Uterus (tissue), 4 donors: Measurements from ENCODE around the gene BCAM. TPM values are rescaled to one million over a fixed set of nuclear protein-coding genes. Genes with fewer than 3 reads are reported as not detected.
A peak's percentile ranks its signal among the peaks of the same experiment; 100 is the strongest.

Experiments
- DNase-seq, 2 donors: peaks; one replicate each; pipeline ENCODE4 v3.0.0-alpha.2; 2019 to 2020
- H3K27ac ChIP-seq, 2 donors: fragments of 200-600 bp; sonication (generic); 1 replicate in 1 of 2; 2 replicates in 1 of 2; pipeline ENCODE4 v1.5.1; 2016 to 2018
- H3K27me3 ChIP-seq, 2 donors: fragments of 200-600 bp; sonication (generic); one replicate each; pipeline ENCODE4 v1.5.1; 2018 to 2019; ENCODE audit warnings: control low read depth in 1 of 2
- H3K36me3 ChIP-seq, 2 donors: fragments of 200-600 bp; sonication (generic); one replicate each; pipeline ENCODE4 v1.5.1; 2019; ENCODE audit warnings: control low read depth in 1 of 2
- H3K4me1 ChIP-seq, 2 donors: fragments of 200-600 bp; sonication (generic); one replicate each; pipeline ENCODE4 v1.5.1; 2018 to 2019; ENCODE audit warnings: control low read depth in 1 of 2
- H3K4me3 ChIP-seq, 2 donors: fragments of 200-600 bp; sonication (generic); 1 replicate in 1 of 2; 2 replicates in 1 of 2; pipeline ENCODE4 v1.5.1; 2018 to 2019; ENCODE audit warnings: mild to moderate bottlenecking in 1 of 2
- H3K9me3 ChIP-seq, 2 donors: fragments of 200-600 bp; sonication (generic); one replicate each; pipeline ENCODE4 v1.5.1; 2019; ENCODE audit warnings: control low read depth in 1 of 2
- CTCF ChIP-seq, 4 experiments: fragments of 200-600 bp in 2 of 4; fragments of 450-650 bp in 2 of 4; sonication (generic) in 2 of 4; IDR thresholded peaks; one replicate each; pipeline ENCODE4 v1.5.1; 2016 to 2019; ENCODE audit warnings: antibody characterized with exemption in 4 of 4, mild to moderate bottlenecking in 2 of 4, moderate library complexity in 1 of 4
- POLR2A ChIP-seq, 2 donors: fragments of 450-650 bp; IDR thresholded peaks; one replicate each; pipeline ENCODE4 v1.6.1; 2016; ENCODE audit warnings: antibody characterized with exemption in 2 of 2, mild to moderate bottlenecking in 1 of 2, moderate library complexity in 1 of 2
- intact Hi-C: fragments of 100-400 bp; cut with DNase I; formaldehyde crosslinking; loops from one replicate; pipeline ENCODE4 v1.15.1; 2023; ENCODE audit warnings: low total_unique reads
- total RNA-seq, 4 donors: library from RNA; depleted of rRNA in 3 of 4; stranded (reverse); fragments of >200 nt in 3 of 4; gene quantifications; one replicate each; pipeline versions ENCODE4 v1.1.0 to v1.2.4, GENCODE V29; 2014 to 2023
- donor health status: DM: yes; HTN: yes; CAD: no.

BCAM gene
- total RNA-seq, 4 donors from 2014 or later, result 3.8 to 171 (median 111) TPM

GRCh38 chr19:44803442-44804428, 5.2 kb upstream of the BCAM start:
- H3K9me3 ChIP-seq, result no peaks in the 10 kb centered on the region
- no peaks in the 10 kb centered on the region for H3K27me3 ChIP-seq
- peaks cover 0 to 10% of the 10 kb centered on the region in 2 donors for H3K4me1 ChIP-seq
- no peak overlapping the region for H3K4me3 ChIP-seq
- no peak for DNase-seq
- H3K36me3 ChIP-seq, result no peaks in the 10 kb centered on the region
- intact Hi-C loops, result loop anchor here (5.0 kb wide), 1 partner anchor 39 kb away; no protein-coding TSS in a partner anchor
- H3K27ac ChIP-seq, result no peak overlapping the region
- TF ChIP-seq CTCF (IDR thresholded peaks at IDR 0.05) (no peak), POLR2A (IDR thresholded peaks at IDR 0.05) (no peak)

DNA sequence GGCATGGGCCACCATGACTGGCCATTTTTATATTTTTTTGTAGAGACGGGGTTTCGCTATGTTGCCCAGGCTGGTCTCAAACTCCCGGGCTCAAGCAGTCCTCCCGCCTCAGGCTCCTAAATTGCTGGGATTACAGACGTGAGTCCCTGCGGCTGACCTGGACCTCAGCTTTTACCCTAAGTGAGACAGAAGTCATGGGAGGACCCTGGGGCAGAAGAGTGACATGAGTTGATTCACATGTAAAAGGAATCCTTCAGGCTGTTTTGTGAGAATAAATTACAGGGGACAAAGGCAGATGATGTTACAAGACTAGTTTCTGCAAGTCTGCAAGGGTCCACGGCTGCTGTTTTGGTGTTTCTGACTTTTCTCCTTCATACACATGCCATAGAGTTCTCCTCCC, 2.6 kb upstream of the BCAM start:
- H3K36me3 ChIP-seq, result no peaks in the 10 kb centered on the region
- DNase-seq, result no peak
- intact Hi-C loops, result no loop called here
- no peaks in the 10 kb centered on the region for H3K27me3 ChIP-seq
- H3K4me3 ChIP-seq, result no peak overlapping the region
- H3K27ac ChIP-seq, result no peak overlapping the region
- TF ChIP-seq POLR2A (IDR thresholded peaks at IDR 0.05) (no peak), CTCF (IDR thresholded peaks at IDR 0.05) (no peak)
- H3K9me3 ChIP-seq, result no peaks in the 10 kb centered on the region
- peaks cover 0 to 22% of the 10 kb centered on the region in 2 donors for H3K4me1 ChIP-seq

- no peak overlapping the region for H3K4me3 ChIP-seq
- TF ChIP-seq CTCF (IDR thresholded peaks at IDR 0.05) (no peak), POLR2A (IDR thresholded peaks at IDR 0.05) (no peak)
- H3K4me1 ChIP-seq, result peaks cover 0 to 22% of the 10 kb centered on the region in 2 donors
- DNase-seq, result no peak
- H3K27me3 ChIP-seq, result no peaks in the 10 kb centered on the region
- H3K9me3 ChIP-seq, result no peaks in the 10 kb centered on the region
- no peaks in the 10 kb centered on the region for H3K36me3 ChIP-seq
- H3K27ac ChIP-seq, result peak overlapping the region in 1 of 2 donors; percentile 77
- intact Hi-C loops, result no loop called here
Observed at GRCh38 chr19:44807162-44807561, 1.7 kb upstream of the BCAM start.

DNA sequence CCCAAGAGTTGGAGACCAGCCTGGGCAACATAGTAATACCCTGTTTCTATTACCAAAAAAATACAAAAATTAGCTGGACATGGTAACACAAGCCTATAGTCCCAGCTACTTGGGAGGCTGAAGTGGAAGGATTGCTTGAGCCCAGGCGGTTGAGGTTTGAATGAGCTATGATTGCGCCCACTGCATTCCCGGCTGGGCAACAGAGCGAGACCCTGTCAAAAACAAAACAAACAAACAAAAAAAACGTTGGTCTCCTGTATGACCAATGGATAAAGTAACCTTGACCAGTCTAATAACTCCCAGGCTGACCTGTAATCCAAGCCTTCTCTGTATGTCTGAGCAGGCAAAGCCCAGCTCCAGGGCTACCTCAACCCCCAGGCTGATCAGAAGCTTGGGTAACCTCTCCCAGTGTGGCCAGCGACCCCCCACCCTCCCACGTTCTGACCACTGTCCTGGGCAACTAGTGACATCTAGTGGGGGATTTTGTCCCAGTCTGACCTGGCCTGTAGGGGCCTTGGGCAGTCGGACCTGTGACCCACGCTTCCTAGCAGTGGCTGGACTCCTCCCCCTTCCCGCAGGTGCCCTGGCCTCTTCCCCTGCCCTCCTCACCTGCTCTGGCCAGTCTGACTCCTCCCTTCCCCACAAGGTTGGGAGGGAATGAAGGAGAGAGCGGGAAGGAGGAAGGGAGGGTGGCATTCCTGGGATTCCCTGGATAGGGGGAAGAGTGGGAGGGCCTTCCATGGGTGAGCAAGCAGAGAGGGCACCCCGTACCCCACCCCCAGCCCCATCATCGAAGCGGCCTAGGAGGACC, 1.0 kb upstream of the BCAM start:
- no peaks in the 10 kb centered on the region for H3K36me3 ChIP-seq
- peak overlapping the region; percentile 53 to 64 for H3K4me3 ChIP-seq
- intact Hi-C loops, result no loop called here
- no peaks in the 10 kb centered on the region for H3K9me3 ChIP-seq
- H3K27ac ChIP-seq, result peak overlapping the region; percentile 77 to 87
- peak in 1 of 2 donors; percentile 36 for DNase-seq
- H3K27me3 ChIP-seq, result no peaks in the 10 kb centered on the region
- TF ChIP-seq CTCF (IDR thresholded peaks at IDR 0.05) (peak; percentile 35 to 46 (median 40)), POLR2A (IDR thresholded peaks at IDR 0.05) (no peak)
- H3K4me1 ChIP-seq, result peaks cover 0 to 22% of the 10 kb centered on the region in 2 donors
